Measurements from ENCODE around the gene ENO2. TPM values are rescaled to one million over a fixed set of nuclear protein-coding genes. Genes with fewer than 3 reads are reported as not detected.
"Not testable (repeated sequence)": the region's sequence is repeated elsewhere in the genome, so short reads cannot be mapped to it uniquely, and the experiment has no call there.

ENO2 gene
- total RNA-seq, 1 experiment from 2014 or later = 166 TPM

- H3K4me1 Mint-ChIP-seq = peaks cover 53 to 58% of the 10 kb centered on the region in 2 experiments
- H3K4me1 ChIP-seq (ENCODE audit: insufficient read depth, low read length) = no peaks in the 10 kb centered on the region; the same call in 1 of the 2 replicates
- peaks cover 5% of the 10 kb centered on the region; the same call in 1 of the 2 replicates for H3K79me2 ChIP-seq (ENCODE audit: insufficient read depth, low read length)
- H3K4me2 ChIP-seq (ENCODE audit: insufficient read depth, insufficient read length, low read length) = peak overlapping the region; percentile 94
- peak overlapping the region; percentile 77 to 96 (median 92) for H3K27ac Mint-ChIP-seq
- H3K23ac ChIP-seq (ENCODE audit: insufficient read length, low read depth, low read length) = no peak overlapping the region
- no peak overlapping the region for H2BK120ac ChIP-seq (ENCODE audit: low read depth, low read length, poor library complexity, severe bottlenecking)
- no peaks in the 10 kb centered on the region; a peak in 1 of 5 replicates for H3K9me3 Mint-ChIP-seq
- no peak overlapping the region for H4K5ac ChIP-seq (ENCODE audit: insufficient read length, low read depth, low read length)
- H3T11ph ChIP-seq (ENCODE audit: low read length) = no peak overlapping the region
- no peaks in the 10 kb centered on the region for H4K20me1 ChIP-seq (ENCODE audit: control insufficient read depth, insufficient read depth, insufficient read length)
- no peak overlapping the region for H2BK12ac ChIP-seq (ENCODE audit: insufficient read length, low read depth, low read length)
- peak overlapping the region; percentile 60 for H3K9ac ChIP-seq (ENCODE audit: extremely low read depth, insufficient read length, low read length)
- H3K79me1 ChIP-seq (ENCODE audit: insufficient read depth, low read depth, low read length, poor library complexity, severe bottlenecking) = no peaks in the 10 kb centered on the region
- no peak overlapping the region for H4K8ac ChIP-seq (replicated peaks; ENCODE audit: insufficient read length, low read depth, low read length)
- WGBS (ENCODE audit: extremely low coverage, insufficient read length, low lambda C conversion rate) = no CpG with 5 or more reads among the region's 12 CpGs
- no peak overlapping the region for H2AFZ ChIP-seq (ENCODE audit: low read length)
- H3K4ac ChIP-seq (ENCODE audit: low read depth, low read length) = no peak overlapping the region
- peak overlapping the region; percentile 91 to 95 for H3K4me3 Mint-ChIP-seq
- no peak overlapping the region for H3K56ac ChIP-seq (ENCODE audit: insufficient read length, low read depth, low read length)
- no peak overlapping the region for H2BK20ac ChIP-seq (ENCODE audit: low read depth, low read length, poor library complexity, severe bottlenecking)
- H3K27me3 ChIP-seq (ENCODE audit: insufficient read depth, low read length) = no peaks in the 10 kb centered on the region
- no peak overlapping the region for H3K27ac ChIP-seq (ENCODE audit: insufficient read length, low read depth, low read length)
- no peak overlapping the region for H3K14ac ChIP-seq (ENCODE audit: insufficient read depth, low read length)
- no peak overlapping the region for H3K18ac ChIP-seq (ENCODE audit: insufficient read length, low read depth, low read length)
- TF ChIP-seq, protein P1, sequence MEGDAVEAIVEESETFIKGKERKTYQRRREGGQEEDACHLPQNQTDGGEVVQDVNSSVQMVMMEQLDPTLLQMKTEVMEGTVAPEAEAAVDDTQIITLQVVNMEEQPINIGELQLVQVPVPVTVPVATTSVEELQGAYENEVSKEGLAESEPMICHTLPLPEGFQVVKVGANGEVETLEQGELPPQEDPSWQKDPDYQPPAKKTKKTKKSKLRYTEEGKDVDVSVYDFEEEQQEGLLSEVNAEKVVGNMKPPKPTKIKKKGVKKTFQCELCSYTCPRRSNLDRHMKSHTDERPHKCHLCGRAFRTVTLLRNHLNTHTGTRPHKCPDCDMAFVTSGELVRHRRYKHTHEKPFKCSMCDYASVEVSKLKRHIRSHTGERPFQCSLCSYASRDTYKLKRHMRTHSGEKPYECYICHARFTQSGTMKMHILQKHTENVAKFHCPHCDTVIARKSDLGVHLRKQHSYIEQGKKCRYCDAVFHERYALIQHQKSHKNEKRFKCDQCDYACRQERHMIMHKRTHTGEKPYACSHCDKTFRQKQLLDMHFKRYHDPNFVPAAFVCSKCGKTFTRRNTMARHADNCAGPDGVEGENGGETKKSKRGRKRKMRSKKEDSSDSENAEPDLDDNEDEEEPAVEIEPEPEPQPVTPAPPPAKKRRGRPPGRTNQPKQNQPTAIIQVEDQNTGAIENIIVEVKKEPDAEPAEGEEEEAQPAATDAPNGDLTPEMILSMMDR (conservative IDR thresholded peaks at IDR 0.05) = peak; percentile 97
- no peak overlapping the region for H2BK5ac ChIP-seq (ENCODE audit: insufficient read length, low read length)
- H3K9me3 ChIP-seq (ENCODE audit: control insufficient read depth, low read depth, low read length) = no peaks in the 10 kb centered on the region
- no peaks in the 10 kb centered on the region; the same call in 1 of the 2 replicates for H3K27me3 Mint-ChIP-seq (ENCODE audit: low read depth)
- peaks cover 16% of the 10 kb centered on the region for H3K23me2 ChIP-seq (ENCODE audit: insufficient read length, low read depth, low read length, poor library complexity, severe bottlenecking)
- no peak overlapping the region for H2BK15ac ChIP-seq (ENCODE audit: low read depth, low read length)
- H3K36me3 Mint-ChIP-seq (ENCODE audit: insufficient read depth in 1 of 3, low read depth in 3 of 3) = peaks cover 39 to 60% (median 48%) of the 10 kb centered on the region in 3 experiments
- peak; percentile 94 for DNase-seq
- H2AK5ac ChIP-seq (ENCODE audit: insufficient read length, low read length) = no peak overlapping the region
- H4K91ac ChIP-seq (ENCODE audit: insufficient read length, low read depth, low read length) = no peak overlapping the region
Measured at GRCh38 chr12:6869049-6870021, 45.0 kb upstream of the ENO2 start.

GRCh38 chr12:6870304-6870703, 44.1 kb upstream of the ENO2 start:
- Mint-ChIP-seq H3K4me1 (peaks cover 53 to 63% of the 10 kb centered on the region in 2 experiments), H3K27ac (peak overlapping the region in 2 of 3 experiments; percentile 79 to 81; a peak in 3 of 7 replicates)
- no CpG with 5 or more reads among the region's 4 CpGs for WGBS (ENCODE audit: extremely low coverage, insufficient read length, low lambda C conversion rate)

More at GRCh38 chr12:6870304-6870703, 44.1 kb upstream of the ENO2 start:
- not testable (repeated sequence) for H2BK15ac ChIP-seq (ENCODE audit: low read depth, low read length); H2AK5ac ChIP-seq (ENCODE audit: insufficient read length, low read length); H3K27me3 Mint-ChIP-seq (ENCODE audit: low read depth); H3K23ac ChIP-seq (ENCODE audit: insufficient read length, low read depth, low read length); H3K56ac ChIP-seq (ENCODE audit: insufficient read length, low read depth, low read length); H3K9me3 ChIP-seq (ENCODE audit: control insufficient read depth, low read depth, low read length); H2BK5ac ChIP-seq (ENCODE audit: insufficient read length, low read length); H3K27ac ChIP-seq (ENCODE audit: insufficient read length, low read depth, low read length); H3K14ac ChIP-seq (ENCODE audit: insufficient read depth, low read length); H3K79me2 ChIP-seq (ENCODE audit: insufficient read depth, low read length); H4K91ac ChIP-seq (ENCODE audit: insufficient read length, low read depth, low read length); H2AFZ ChIP-seq (ENCODE audit: low read length); H3K9me3 Mint-ChIP-seq; H2BK12ac ChIP-seq (ENCODE audit: insufficient read length, low read depth, low read length); H3T11ph ChIP-seq (ENCODE audit: low read length); H3K4me1 ChIP-seq (ENCODE audit: insufficient read depth, low read length); H3K79me1 ChIP-seq (ENCODE audit: insufficient read depth, low read depth, low read length, poor library complexity, severe bottlenecking); H4K8ac ChIP-seq (replicated peaks; ENCODE audit: insufficient read length, low read depth, low read length); H4K20me1 ChIP-seq (ENCODE audit: control insufficient read depth, insufficient read depth, insufficient read length); H3K4ac ChIP-seq (ENCODE audit: low read depth, low read length); DNase-seq; H2BK120ac ChIP-seq (ENCODE audit: low read depth, low read length, poor library complexity, severe bottlenecking); H3K9ac ChIP-seq (ENCODE audit: extremely low read depth, insufficient read length, low read length); H3K4me2 ChIP-seq (ENCODE audit: insufficient read depth, insufficient read length, low read length); H4K5ac ChIP-seq (ENCODE audit: insufficient read length, low read depth, low read length); H3K18ac ChIP-seq (ENCODE audit: insufficient read length, low read depth, low read length); H3K27me3 ChIP-seq (ENCODE audit: insufficient read depth, low read length); H2BK20ac ChIP-seq (ENCODE audit: low read depth, low read length, poor library complexity, severe bottlenecking)
- H3K23me2 ChIP-seq (ENCODE audit: insufficient read length, low read depth, low read length, poor library complexity, severe bottlenecking) = peaks cover 16% of the 10 kb centered on the region
- H3K36me3 Mint-ChIP-seq (ENCODE audit: insufficient read depth in 1 of 3, low read depth in 3 of 3) = peaks cover 31 to 51% (median 38%) of the 10 kb centered on the region in 3 experiments
- peak overlapping the region; percentile 24 to 25; a peak in 4 of 5 replicates for H3K4me3 Mint-ChIP-seq

Data from H9 (cell line).